TTC549 (cell line): Measurements from ENCODE around the gene HAUS7.

Experiments used
- FAIRE-seq: peaks from 2 replicates; lab custom pipeline; 2012; peaks lifted over from hg19 to GRCh38; lab: Jason Lieb, UNC

The HAUS7 gene

GRCh38 chrX:153435845-153436244 lies 34.5 kb downstream of the HAUS7 start:
- no peak for FAIRE-seq

GRCh38 chrX:153434801-153435200 lies 35.6 kb downstream of the HAUS7 start:
- no peak for FAIRE-seq

GRCh38 chrX:153433781-153434285 lies 36.5 kb downstream of the HAUS7 start:
- no peak for FAIRE-seq

- FAIRE-seq = no peak
These were observed 37.2 kb downstream of the HAUS7 start for GRCh38 chrX:153433161-153433680.

GRCh38 chrX:153430796-153431195 lies 39.6 kb downstream of the HAUS7 start:
- no peak for FAIRE-seq

GRCh38 chrX:153426204-153426603 lies 44.2 kb downstream of the HAUS7 start:
- no peak for FAIRE-seq

GRCh38 chrX:153423652-153424051 lies 46.7 kb downstream of the HAUS7 start:
- FAIRE-seq = no peak

GRCh38 chrX:153421856-153422255 lies 48.5 kb downstream of the HAUS7 start:
- FAIRE-seq = no peak

- FAIRE-seq = no peak
These were observed 49.4 kb downstream of the HAUS7 start for GRCh38 chrX:153420851-153421599.

GRCh38 chrX:153417637-153418036 lies 52.7 kb downstream of the HAUS7 start:
- FAIRE-seq = no peak

- no peak for FAIRE-seq
These were observed 53.5 kb downstream of the HAUS7 start for GRCh38 chrX:153416781-153417450.

- no peak for FAIRE-seq
These were observed 55.4 kb downstream of the HAUS7 start for GRCh38 chrX:153414856-153415510.

- no peak for FAIRE-seq
These were observed 56.6 kb downstream of the HAUS7 start for GRCh38 chrX:153413731-153414130.

GRCh38 chrX:153412746-153413720 lies 57.3 kb downstream of the HAUS7 start:
- FAIRE-seq = no peak

- FAIRE-seq = no peak
These were observed 58.3 kb downstream of the HAUS7 start for GRCh38 chrX:153411988-153412574.

- no peak for FAIRE-seq
These were observed 59.0 kb downstream of the HAUS7 start, which contains the start of gene ZFP92 for GRCh38 chrX:153411255-153411987. Gene ZFP92 (plus strand): TSS chrX:153411472. CDS start chrX:153418323, 6,851 bp downstream.

- no peak for FAIRE-seq
These were observed 59.5 kb downstream of the HAUS7 start for GRCh38 chrX:153410888-153411254.

GRCh38 chrX:153410373-153410772 lies 60.0 kb downstream of the HAUS7 start:
- no peak for FAIRE-seq

GRCh38 chrX:153409414-153410101 lies 60.8 kb downstream of the HAUS7 start:
- no peak for FAIRE-seq

- FAIRE-seq = no peak
These were observed 61.5 kb downstream of the HAUS7 start for GRCh38 chrX:153408871-153409351.
